Measurements from ENCODE around the gene APLP2.

- TF ChIP-seq, protein P1, sequence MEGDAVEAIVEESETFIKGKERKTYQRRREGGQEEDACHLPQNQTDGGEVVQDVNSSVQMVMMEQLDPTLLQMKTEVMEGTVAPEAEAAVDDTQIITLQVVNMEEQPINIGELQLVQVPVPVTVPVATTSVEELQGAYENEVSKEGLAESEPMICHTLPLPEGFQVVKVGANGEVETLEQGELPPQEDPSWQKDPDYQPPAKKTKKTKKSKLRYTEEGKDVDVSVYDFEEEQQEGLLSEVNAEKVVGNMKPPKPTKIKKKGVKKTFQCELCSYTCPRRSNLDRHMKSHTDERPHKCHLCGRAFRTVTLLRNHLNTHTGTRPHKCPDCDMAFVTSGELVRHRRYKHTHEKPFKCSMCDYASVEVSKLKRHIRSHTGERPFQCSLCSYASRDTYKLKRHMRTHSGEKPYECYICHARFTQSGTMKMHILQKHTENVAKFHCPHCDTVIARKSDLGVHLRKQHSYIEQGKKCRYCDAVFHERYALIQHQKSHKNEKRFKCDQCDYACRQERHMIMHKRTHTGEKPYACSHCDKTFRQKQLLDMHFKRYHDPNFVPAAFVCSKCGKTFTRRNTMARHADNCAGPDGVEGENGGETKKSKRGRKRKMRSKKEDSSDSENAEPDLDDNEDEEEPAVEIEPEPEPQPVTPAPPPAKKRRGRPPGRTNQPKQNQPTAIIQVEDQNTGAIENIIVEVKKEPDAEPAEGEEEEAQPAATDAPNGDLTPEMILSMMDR (conservative IDR thresholded peaks at IDR 0.05): no peak; the same call in 1 of the 2 replicates
- TF ChIP-seq ZFX (IDR thresholded peaks at IDR 0.05): no peak
Measured at GRCh38 chr11:130070846-130071200, 1.1 kb downstream of the APLP2 start.

Data from C4-2B (cell line).